IMR-90 (cell line): ENCODE measurements around the gene NUDT9.
"Not testable (repeated sequence)": the region's sequence is repeated elsewhere in the genome, so short reads cannot be mapped to it uniquely, and the experiment has no call there.

Source experiments
- BHLHE40 ChIP-seq: fragments of 150-350 bp; IDR thresholded peaks from 2 replicates; pipeline ENCODE4 v1.6.1; 2016; ENCODE audit warnings: mild to moderate bottlenecking, low read depth, low read length
- CHD1 ChIP-seq: IDR thresholded peaks from 2 replicates; pipeline ENCODE4 v1.6.1; 2012; ENCODE audit warnings: low read depth, low read length, improper control_type of control experiment
- CTCF ChIP-seq: conservative IDR thresholded peaks from 2 replicates; pipeline ENCODE4 v1.5.1; 2012; ENCODE audit warnings: mild to moderate bottlenecking, low read depth, low read length, improper control_type of control experiment
- MAFK ChIP-seq: IDR thresholded peaks from 2 replicates; pipeline ENCODE4 v1.6.1; 2012; ENCODE audit warnings: low read depth, low read length, improper control_type of control experiment
- POLR2A ChIP-seq: IDR thresholded peaks from 2 replicates; pipeline ENCODE4 v1.6.1; 2012; ENCODE audit warnings: mild to moderate bottlenecking, low read depth, low read length
- RAD21 ChIP-seq: IDR thresholded peaks from 2 replicates; pipeline ENCODE4 v1.6.1; 2012; ENCODE audit warnings: low read length, improper control_type of control experiment
- SMC3 ChIP-seq: fragments of 150-350 bp; IDR thresholded peaks from 2 replicates; pipeline ENCODE4 v1.6.1; 2016; ENCODE audit warnings: low read depth, mild to moderate bottlenecking, antibody characterized with exemption, low read length, moderate library complexity
- USF2 ChIP-seq: fragments of 150-350 bp; IDR thresholded peaks from 2 replicates; pipeline ENCODE4 v1.6.1; 2017; ENCODE audit warnings: mild to moderate bottlenecking, antibody characterized with exemption, low read length, low read depth

DNA sequence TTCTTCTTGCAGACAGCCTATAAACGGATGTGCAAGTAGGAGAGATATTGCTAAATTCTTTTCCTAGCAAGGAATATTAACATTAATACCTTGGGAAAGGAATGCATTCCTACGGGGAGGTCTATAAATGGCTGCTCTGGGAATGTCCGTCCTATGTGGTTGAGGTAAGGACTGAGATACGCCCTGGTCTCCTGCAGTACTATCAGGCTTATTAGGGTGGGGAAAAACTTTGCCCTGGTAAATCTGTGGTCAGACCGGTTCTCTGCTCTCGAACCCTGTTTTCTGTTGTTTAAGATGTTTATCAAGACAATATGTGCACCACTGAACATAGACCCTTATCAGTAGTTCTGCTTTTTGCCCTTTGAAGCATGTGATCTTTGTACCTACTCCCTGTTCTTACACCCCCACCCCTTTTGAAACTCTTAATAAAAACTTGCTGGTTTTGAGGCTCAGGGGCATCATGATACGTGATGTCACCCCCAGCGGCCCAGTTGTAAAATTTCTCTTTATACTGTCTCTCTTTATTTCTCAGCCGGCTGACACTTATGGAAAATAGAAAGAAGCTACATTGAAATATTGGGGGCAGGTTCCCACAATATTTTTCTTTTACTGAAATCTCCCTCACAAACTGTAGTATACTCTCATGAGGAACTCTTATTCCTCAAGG lies 37.8 kb upstream of the NUDT9 start:
- not testable (repeated sequence) for TF ChIP-seq RAD21, CTCF, USF2, SMC3, CHD1, POLR2A, MAFK, BHLHE40
